WTC11 (cell line): ENCODE data around the gene PDZD2. TPM values are rescaled to one million over a fixed set of nuclear protein-coding genes. Genes with fewer than 3 reads are reported as not detected.

ENCODE experiments used
- ATAC-seq: fragments of 200-7000 bp; cut with Tn5 transposase; 2 replicates; pipeline ENCODE4 v1.10.0; 2021; ENCODE audit warnings: mild to moderate bottlenecking, moderate library complexity
- CTCF ChIA-PET: fragments of 300-600 bp; sonication (Branson Sonifier 250); formaldehyde crosslinking; loops from one replicate; lab custom pipeline; 2021; ENCODE audit warnings: antibody characterized with exemption; lab: Charles Lee
- POLR2A ChIA-PET: fragments of 350-600 bp; sonication (Branson Sonifier 250); formaldehyde crosslinking; loops from one replicate; lab custom pipeline; 2021; ENCODE audit warnings: antibody characterized with exemption; lab: Charles Lee
- DNase-seq: peaks from one replicate; pipeline ENCODE4 v3.0.0; 2021; ENCODE audit warnings: low spot score
- H3K27ac Mint-ChIP-seq: 2 replicates; pipeline ENCODE4 v1.8.0; 2021; ENCODE audit warnings: mixed read lengths
- H3K27me3 Mint-ChIP-seq: 2 replicates; pipeline ENCODE4 v1.8.0; 2021; ENCODE audit warnings: low read depth, mild to moderate bottlenecking, moderate library complexity, mixed read lengths
- H3K36me3 Mint-ChIP-seq: 2 replicates; pipeline ENCODE4 v1.8.0; 2021; ENCODE audit warnings: mixed read lengths
- H3K4me1 Mint-ChIP-seq: 2 replicates; pipeline ENCODE4 v1.8.0; 2022; ENCODE audit warnings: mixed read lengths
- H3K4me3 Mint-ChIP-seq: 2 replicates; pipeline ENCODE4 v1.8.0; 2021; ENCODE audit warnings: mild to moderate bottlenecking, moderate library complexity, mixed read lengths
- H3K9me3 Mint-ChIP-seq: 2 replicates; pipeline ENCODE4 v1.8.0; 2021; ENCODE audit warnings: mixed read lengths
- ETV6 ChIP-seq: sonication (generic); formaldehyde crosslinking; IDR thresholded peaks from 2 replicates; pipeline ENCODE4 v1.8.1; 2022; ENCODE audit warnings: mild to moderate bottlenecking, missing genetic modification reagents
- JAZF1 ChIP-seq: fragments of 250-450 bp; sonication (Bioruptor Pico); IDR thresholded peaks from 2 replicates; pipeline ENCODE4 v1.9.0; 2021; ENCODE audit warnings: moderate library complexity, mild to moderate bottlenecking, inconsistent platforms
- KAT7 ChIP-seq: sonication (generic); formaldehyde crosslinking; IDR thresholded peaks from 2 replicates; pipeline ENCODE4 v1.8.1; 2023; ENCODE audit warnings: missing genetic modification reagents, mild to moderate bottlenecking, borderline replicate concordance
- NFYB ChIP-seq: sonication (generic); formaldehyde crosslinking; conservative IDR thresholded peaks from 2 replicates; pipeline ENCODE4 v1.8.0; 2022; ENCODE audit warnings: low read depth, missing genetic modification reagents
- NR1H2 ChIP-seq: sonication (generic); formaldehyde crosslinking; IDR thresholded peaks from 2 replicates; pipeline ENCODE4 v1.9.0; 2021; ENCODE audit warnings: mild to moderate bottlenecking, moderate library complexity, missing genetic modification reagents
- SMAD3 ChIP-seq: sonication (generic); formaldehyde crosslinking; IDR thresholded peaks from 2 replicates; pipeline ENCODE4 v1.8.0; 2022; ENCODE audit warnings: missing genetic modification reagents, mild to moderate bottlenecking, borderline replicate concordance
- SMAD4 ChIP-seq: sonication (generic); formaldehyde crosslinking; IDR thresholded peaks from 2 replicates; pipeline ENCODE4 v1.8.0; 2022; ENCODE audit warnings: mild to moderate bottlenecking, missing genetic modification reagents
- TEAD1 ChIP-seq: sonication (generic); formaldehyde crosslinking; IDR thresholded peaks from 2 replicates; pipeline ENCODE4 v1.8.0; 2022; ENCODE audit warnings: mild to moderate bottlenecking, missing genetic modification reagents
- TP53 ChIP-seq: sonication (generic); formaldehyde crosslinking; IDR thresholded peaks from 2 replicates; pipeline ENCODE4 v1.8.1; 2023; ENCODE audit warnings: mild to moderate bottlenecking, missing genetic modification reagents
- ZNF219 ChIP-seq: sonication (generic); formaldehyde crosslinking; IDR thresholded peaks from 2 replicates; pipeline ENCODE4 v1.8.0; 2023; ENCODE audit warnings: missing genetic modification reagents, mild to moderate bottlenecking, borderline replicate concordance
- ZNF263 ChIP-seq: sonication (generic); formaldehyde crosslinking; IDR thresholded peaks from 2 replicates; pipeline ENCODE4 v1.8.1; 2022; ENCODE audit warnings: low read depth, mild to moderate bottlenecking, moderate library complexity, missing genetic modification reagents
- total RNA-seq: library from RNA; stranded (reverse); gene quantifications from 3 replicates; pipeline ENCODE4 v1.2.3, GENCODE V29; 2021
- TF ChIP-seq, protein P1 (sequence below): sonication (generic); formaldehyde crosslinking; IDR thresholded peaks from 2 replicates; pipeline ENCODE4 v1.8.0; 2023; ENCODE audit warnings: missing genetic modification reagents, mild to moderate bottlenecking, borderline replicate concordance
- TF ChIP-seq, protein P2 (sequence below): fragments of 200-600 bp; IDR thresholded peaks from 2 replicates; pipeline ENCODE4 v1.8.0; 2022; ENCODE audit warnings: antibody characterized with exemption
- TF ChIP-seq, protein P3 (sequence below): sonication (generic); formaldehyde crosslinking; IDR thresholded peaks from 2 replicates; pipeline ENCODE4 v1.8.0; 2022; ENCODE audit warnings: mild to moderate bottlenecking, missing genetic modification reagents
- TF ChIP-seq, protein P4 (sequence below): sonication (generic); formaldehyde crosslinking; IDR thresholded peaks from 2 replicates; pipeline ENCODE4 v1.8.1; 2022; ENCODE audit warnings: low read depth, missing genetic modification reagents, borderline replicate concordance
- TF ChIP-seq, protein P5 (sequence below): sonication (generic); formaldehyde crosslinking; conservative IDR thresholded peaks from 2 replicates; pipeline ENCODE4 v1.8.1; 2023; ENCODE audit warnings: mild to moderate bottlenecking, low read depth, missing genetic modification reagents, moderate library complexity

PDZD2 gene
- total RNA-seq, 1 experiment from 2014 or later, result 11.4 TPM

DNA sequence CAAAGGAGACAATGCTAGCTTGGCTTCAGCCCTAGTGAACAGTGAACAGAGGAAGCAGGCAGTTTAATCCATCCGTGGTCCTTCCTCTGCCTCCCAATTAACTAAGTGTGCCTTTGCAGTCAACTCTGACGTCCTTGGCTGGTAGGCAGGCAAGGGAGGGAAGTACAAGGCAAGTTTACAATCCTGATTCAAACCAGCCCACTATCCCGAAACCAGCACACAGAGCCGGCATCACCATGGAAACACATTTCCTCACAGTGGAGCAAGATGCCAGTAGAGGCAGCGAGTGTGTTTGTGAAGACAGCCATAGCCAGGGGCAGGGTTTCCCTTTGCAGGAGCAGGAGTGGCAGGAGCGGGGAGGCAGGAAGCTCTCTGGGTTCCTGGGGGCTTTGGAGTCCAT is 461.3 kb downstream of the PDZD2 start (continued):
- TF ChIP-seq, protein P1, sequence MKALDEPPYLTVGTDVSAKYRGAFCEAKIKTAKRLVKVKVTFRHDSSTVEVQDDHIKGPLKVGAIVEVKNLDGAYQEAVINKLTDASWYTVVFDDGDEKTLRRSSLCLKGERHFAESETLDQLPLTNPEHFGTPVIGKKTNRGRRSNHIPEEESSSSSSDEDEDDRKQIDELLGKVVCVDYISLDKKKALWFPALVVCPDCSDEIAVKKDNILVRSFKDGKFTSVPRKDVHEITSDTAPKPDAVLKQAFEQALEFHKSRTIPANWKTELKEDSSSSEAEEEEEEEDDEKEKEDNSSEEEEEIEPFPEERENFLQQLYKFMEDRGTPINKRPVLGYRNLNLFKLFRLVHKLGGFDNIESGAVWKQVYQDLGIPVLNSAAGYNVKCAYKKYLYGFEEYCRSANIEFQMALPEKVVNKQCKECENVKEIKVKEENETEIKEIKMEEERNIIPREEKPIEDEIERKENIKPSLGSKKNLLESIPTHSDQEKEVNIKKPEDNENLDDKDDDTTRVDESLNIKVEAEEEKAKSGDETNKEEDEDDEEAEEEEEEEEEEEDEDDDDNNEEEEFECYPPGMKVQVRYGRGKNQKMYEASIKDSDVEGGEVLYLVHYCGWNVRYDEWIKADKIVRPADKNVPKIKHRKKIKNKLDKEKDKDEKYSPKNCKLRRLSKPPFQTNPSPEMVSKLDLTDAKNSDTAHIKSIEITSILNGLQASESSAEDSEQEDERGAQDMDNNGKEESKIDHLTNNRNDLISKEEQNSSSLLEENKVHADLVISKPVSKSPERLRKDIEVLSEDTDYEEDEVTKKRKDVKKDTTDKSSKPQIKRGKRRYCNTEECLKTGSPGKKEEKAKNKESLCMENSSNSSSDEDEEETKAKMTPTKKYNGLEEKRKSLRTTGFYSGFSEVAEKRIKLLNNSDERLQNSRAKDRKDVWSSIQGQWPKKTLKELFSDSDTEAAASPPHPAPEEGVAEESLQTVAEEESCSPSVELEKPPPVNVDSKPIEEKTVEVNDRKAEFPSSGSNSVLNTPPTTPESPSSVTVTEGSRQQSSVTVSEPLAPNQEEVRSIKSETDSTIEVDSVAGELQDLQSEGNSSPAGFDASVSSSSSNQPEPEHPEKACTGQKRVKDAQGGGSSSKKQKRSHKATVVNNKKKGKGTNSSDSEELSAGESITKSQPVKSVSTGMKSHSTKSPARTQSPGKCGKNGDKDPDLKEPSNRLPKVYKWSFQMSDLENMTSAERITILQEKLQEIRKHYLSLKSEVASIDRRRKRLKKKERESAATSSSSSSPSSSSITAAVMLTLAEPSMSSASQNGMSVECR, result no peak
- no peak for TF ChIP-seq KAT7 (CRISPR knock-in tag)
- no peak for TF ChIP-seq TP53 (CRISPR knock-in tag)
- TF ChIP-seq, protein P2, sequence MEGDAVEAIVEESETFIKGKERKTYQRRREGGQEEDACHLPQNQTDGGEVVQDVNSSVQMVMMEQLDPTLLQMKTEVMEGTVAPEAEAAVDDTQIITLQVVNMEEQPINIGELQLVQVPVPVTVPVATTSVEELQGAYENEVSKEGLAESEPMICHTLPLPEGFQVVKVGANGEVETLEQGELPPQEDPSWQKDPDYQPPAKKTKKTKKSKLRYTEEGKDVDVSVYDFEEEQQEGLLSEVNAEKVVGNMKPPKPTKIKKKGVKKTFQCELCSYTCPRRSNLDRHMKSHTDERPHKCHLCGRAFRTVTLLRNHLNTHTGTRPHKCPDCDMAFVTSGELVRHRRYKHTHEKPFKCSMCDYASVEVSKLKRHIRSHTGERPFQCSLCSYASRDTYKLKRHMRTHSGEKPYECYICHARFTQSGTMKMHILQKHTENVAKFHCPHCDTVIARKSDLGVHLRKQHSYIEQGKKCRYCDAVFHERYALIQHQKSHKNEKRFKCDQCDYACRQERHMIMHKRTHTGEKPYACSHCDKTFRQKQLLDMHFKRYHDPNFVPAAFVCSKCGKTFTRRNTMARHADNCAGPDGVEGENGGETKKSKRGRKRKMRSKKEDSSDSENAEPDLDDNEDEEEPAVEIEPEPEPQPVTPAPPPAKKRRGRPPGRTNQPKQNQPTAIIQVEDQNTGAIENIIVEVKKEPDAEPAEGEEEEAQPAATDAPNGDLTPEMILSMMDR, result no peak

DNA sequence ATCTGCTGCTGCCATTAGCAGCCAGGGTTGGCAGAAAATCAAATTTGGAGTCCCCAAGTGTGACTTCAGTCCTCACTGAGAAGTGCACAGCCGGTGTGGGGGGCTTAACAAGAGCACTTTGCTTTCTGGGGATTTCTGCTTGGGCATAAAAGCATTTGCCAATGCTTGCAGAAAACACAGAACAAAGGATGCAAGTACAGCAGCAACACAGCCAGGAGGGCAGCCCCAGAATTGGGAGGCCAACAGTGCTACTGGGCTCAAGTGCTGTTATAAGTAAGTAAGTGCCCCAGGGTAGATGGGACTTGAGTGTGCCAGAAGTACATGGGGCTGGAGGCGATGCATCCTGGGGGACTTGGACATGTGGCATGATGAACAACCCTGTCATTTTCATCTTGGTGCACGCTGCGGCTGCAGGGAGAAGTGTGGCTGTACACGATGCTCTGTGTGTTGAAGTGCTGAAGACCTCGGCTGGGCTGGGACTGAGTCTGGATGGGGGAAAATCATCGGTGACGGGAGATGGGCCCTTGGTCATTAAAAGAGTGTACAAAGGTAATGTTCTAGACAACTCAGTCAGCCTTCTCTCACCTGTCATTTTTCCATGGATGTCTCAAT is 461.9 kb downstream of the PDZD2 start:
- Mint-ChIP-seq H3K27ac (no peak overlapping the region), H3K4me1 (no peaks in the 10 kb centered on the region), H3K27me3 (no peaks in the 10 kb centered on the region), H3K4me3 (no peak overlapping the region), H3K36me3 (peaks cover 55% of the 10 kb centered on the region), H3K9me3 (no peaks in the 10 kb centered on the region)
- TF ChIP-seq, protein P3, sequence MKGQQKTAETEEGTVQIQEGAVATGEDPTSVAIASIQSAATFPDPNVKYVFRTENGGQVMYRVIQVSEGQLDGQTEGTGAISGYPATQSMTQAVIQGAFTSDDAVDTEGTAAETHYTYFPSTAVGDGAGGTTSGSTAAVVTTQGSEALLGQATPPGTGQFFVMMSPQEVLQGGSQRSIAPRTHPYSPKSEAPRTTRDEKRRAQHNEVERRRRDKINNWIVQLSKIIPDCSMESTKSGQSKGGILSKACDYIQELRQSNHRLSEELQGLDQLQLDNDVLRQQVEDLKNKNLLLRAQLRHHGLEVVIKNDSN (CRISPR knock-in tag), result no peak
- TF ChIP-seq SMAD4 (CRISPR knock-in tag) (no peak), JAZF1 (CRISPR knock-in tag) (no peak), TEAD1 (no peak), ETV6 (CRISPR knock-in tag) (no peak), ZNF219 (CRISPR knock-in tag) (no peak), ZNF263 (no peak), NR1H2 (CRISPR knock-in tag) (no peak), NFYB (no peak), SMAD3 (CRISPR knock-in tag) (no peak)
- TF ChIP-seq, protein P4, sequence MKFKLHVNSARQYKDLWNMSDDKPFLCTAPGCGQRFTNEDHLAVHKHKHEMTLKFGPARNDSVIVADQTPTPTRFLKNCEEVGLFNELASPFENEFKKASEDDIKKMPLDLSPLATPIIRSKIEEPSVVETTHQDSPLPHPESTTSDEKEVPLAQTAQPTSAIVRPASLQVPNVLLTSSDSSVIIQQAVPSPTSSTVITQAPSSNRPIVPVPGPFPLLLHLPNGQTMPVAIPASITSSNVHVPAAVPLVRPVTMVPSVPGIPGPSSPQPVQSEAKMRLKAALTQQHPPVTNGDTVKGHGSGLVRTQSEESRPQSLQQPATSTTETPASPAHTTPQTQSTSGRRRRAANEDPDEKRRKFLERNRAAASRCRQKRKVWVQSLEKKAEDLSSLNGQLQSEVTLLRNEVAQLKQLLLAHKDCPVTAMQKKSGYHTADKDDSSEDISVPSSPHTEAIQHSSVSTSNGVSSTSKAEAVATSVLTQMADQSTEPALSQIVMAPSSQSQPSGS, result no peak
- TF ChIP-seq, protein P5, sequence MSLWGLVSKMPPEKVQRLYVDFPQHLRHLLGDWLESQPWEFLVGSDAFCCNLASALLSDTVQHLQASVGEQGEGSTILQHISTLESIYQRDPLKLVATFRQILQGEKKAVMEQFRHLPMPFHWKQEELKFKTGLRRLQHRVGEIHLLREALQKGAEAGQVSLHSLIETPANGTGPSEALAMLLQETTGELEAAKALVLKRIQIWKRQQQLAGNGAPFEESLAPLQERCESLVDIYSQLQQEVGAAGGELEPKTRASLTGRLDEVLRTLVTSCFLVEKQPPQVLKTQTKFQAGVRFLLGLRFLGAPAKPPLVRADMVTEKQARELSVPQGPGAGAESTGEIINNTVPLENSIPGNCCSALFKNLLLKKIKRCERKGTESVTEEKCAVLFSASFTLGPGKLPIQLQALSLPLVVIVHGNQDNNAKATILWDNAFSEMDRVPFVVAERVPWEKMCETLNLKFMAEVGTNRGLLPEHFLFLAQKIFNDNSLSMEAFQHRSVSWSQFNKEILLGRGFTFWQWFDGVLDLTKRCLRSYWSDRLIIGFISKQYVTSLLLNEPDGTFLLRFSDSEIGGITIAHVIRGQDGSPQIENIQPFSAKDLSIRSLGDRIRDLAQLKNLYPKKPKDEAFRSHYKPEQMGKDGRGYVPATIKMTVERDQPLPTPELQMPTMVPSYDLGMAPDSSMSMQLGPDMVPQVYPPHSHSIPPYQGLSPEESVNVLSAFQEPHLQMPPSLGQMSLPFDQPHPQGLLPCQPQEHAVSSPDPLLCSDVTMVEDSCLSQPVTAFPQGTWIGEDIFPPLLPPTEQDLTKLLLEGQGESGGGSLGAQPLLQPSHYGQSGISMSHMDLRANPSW, result no peak
- DNase-seq (no peak), ATAC-seq (no peak)
- ChIA-PET POLR2A (no interaction called here), CTCF (no interaction called here)
